ENCODE measurements around the gene SLC11A2. TPM values are rescaled to one million over a fixed set of nuclear protein-coding genes. Genes with fewer than 3 reads are reported as not detected.

Gene SLC11A2
- total RNA-seq, 3 donors from 2014 or later (not counting 1 experiment from before 2014, with no cell fraction given), result 34.3 to 54.3 (median 42.7) TPM

DNA sequence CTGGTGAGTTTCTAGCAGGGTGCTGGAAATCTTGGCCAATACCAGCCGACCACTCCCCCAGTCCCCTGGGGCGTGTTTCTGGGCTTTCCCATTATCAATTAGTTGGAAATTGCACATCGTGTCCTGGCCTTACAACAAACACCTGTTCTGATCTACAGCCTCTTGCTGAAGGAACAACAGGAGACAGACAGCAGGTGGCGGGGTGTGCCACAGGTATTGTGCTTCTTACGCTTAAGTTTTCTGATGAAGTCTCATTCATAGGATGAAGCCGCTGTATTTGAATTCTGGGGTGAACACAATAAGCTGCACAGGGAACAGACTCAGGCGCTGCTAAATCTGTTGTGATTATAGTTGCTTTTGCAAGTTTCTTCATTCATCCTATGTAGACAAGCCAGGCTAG lies 73.1 kb downstream of the SLC11A2 start:
- no peak overlapping the region for H3K4me3 Mint-ChIP-seq
- H3K27ac ChIP-seq (ENCODE audit: low read length), result no peak overlapping the region
- no peak for ATAC-seq
- peak in 1 of 2 donors; percentile 10 for DNase-seq
- no peaks in the 10 kb centered on the region for H3K27me3 Mint-ChIP-seq (ENCODE audit: low read depth in 2 of 2)
- no peaks in the 10 kb centered on the region for H3K9me3 ChIP-seq (ENCODE audit: control insufficient read depth, insufficient read depth, low read length)
- no peaks in the 10 kb centered on the region for H3K4me1 ChIP-seq (ENCODE audit: control insufficient read depth, insufficient read depth, low read length)
- H3K9me3 Mint-ChIP-seq, result no peaks in the 10 kb centered on the region
- no peaks in the 10 kb centered on the region for H3K36me3 Mint-ChIP-seq
- no peak overlapping the region for H3K27ac Mint-ChIP-seq
- H3K36me3 ChIP-seq (ENCODE audit: control insufficient read depth, insufficient read depth, low read length), result no peaks in the 10 kb centered on the region
- 91% methylated on average over 7 of the region's 7 CpGs for WGBS (ENCODE audit: insufficient coverage)
- H3K4me3 ChIP-seq (ENCODE audit: low read length), result no peak overlapping the region
- H3K4me1 Mint-ChIP-seq, result no peaks in the 10 kb centered on the region
- H3K27me3 ChIP-seq (ENCODE audit: control insufficient read depth, insufficient read depth, low read length), result no peaks in the 10 kb centered on the region
- intact Hi-C loops (cut with micrococcal nuclease), result no loop called here
- TF ChIP-seq, protein P1, sequence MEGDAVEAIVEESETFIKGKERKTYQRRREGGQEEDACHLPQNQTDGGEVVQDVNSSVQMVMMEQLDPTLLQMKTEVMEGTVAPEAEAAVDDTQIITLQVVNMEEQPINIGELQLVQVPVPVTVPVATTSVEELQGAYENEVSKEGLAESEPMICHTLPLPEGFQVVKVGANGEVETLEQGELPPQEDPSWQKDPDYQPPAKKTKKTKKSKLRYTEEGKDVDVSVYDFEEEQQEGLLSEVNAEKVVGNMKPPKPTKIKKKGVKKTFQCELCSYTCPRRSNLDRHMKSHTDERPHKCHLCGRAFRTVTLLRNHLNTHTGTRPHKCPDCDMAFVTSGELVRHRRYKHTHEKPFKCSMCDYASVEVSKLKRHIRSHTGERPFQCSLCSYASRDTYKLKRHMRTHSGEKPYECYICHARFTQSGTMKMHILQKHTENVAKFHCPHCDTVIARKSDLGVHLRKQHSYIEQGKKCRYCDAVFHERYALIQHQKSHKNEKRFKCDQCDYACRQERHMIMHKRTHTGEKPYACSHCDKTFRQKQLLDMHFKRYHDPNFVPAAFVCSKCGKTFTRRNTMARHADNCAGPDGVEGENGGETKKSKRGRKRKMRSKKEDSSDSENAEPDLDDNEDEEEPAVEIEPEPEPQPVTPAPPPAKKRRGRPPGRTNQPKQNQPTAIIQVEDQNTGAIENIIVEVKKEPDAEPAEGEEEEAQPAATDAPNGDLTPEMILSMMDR (IDR thresholded peaks at IDR 0.05), result no peak

DNA sequence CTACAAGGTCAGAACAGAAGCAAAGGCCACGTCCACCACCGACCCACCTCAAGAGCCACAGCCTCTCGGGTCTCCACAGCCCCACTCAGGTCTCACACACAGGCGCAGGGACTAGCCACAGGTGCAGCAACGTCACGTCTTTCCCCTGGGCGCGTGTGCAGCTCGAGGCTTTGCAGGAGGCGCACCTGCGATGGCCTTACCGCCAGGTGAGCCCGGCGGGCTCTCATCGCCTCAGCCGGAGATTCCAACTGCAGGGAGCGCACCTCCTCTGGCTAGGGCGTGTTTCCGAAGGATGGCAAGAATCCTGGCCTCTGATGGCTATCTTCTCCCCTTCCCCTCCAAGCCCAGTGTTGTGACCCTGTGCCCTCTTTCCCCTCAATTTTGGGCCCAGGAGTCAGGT lies 73.7 kb downstream of the SLC11A2 start, which contains the start of gene HIGD1C:
Gene HIGD1C (plus strand): TSS at position 35 of the 400 bp plus-strand sequence. CDS start 1,455 bp downstream, outside the sequence.
- Histone ChIP-seq H3K27ac (ENCODE audit: low read length) (no peak within 1 kb of the TSS), H3K27me3 (ENCODE audit: control insufficient read depth, insufficient read depth, low read length) (no peaks in the 10 kb centered on the region), H3K36me3 (ENCODE audit: control insufficient read depth, insufficient read depth, low read length) (no peaks in the 10 kb centered on the region), H3K9me3 (ENCODE audit: control insufficient read depth, insufficient read depth, low read length) (no peaks in the 10 kb centered on the region), H3K4me3 (ENCODE audit: low read length) (no peak within 1 kb of the TSS), H3K4me1 (ENCODE audit: control insufficient read depth, insufficient read depth, low read length) (no peaks in the 10 kb centered on the region)
- Mint-ChIP-seq H3K27me3 (ENCODE audit: low read depth in 2 of 2) (no peaks in the 10 kb centered on the region), H3K4me1 (no peaks in the 10 kb centered on the region), H3K4me3 (no peak within 1 kb of the TSS), H3K36me3 (no peaks in the 10 kb centered on the region), H3K9me3 (no peaks in the 10 kb centered on the region), H3K27ac (no peak within 1 kb of the TSS)
- TF ChIP-seq, protein P1 (IDR thresholded peaks at IDR 0.05), result no peak
- intact Hi-C loops (cut with micrococcal nuclease), result no loop called here
- ATAC-seq, result no peak
- DNase-seq, result no peak
- 92% methylated on average over 19 of the region's 19 CpGs for WGBS (ENCODE audit: insufficient coverage)

DNA sequence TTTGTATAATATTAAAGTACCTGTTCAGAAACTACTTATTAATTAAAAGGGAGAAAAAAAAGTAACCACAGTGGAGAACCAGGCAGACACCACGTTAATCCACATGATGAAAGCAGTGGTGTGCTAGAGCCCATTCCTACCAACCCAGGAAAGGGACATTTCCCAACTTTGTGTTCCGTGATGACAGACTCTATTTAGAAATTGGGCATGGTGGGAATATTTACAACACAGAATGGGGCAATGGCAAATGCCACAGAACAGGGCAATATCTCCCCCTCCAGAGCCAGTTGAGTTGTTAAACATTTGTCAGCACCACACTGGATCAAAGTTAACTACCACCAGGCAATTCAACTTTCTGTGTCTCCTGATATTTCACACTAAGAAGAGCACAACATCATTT lies 75.1 kb downstream of the SLC11A2 start:
- no peaks in the 10 kb centered on the region for H3K36me3 Mint-ChIP-seq
- no peaks in the 10 kb centered on the region for H3K27me3 Mint-ChIP-seq (ENCODE audit: low read depth in 2 of 2)
- Histone ChIP-seq H3K4me1 (ENCODE audit: control insufficient read depth, insufficient read depth, low read length) (no peaks in the 10 kb centered on the region), H3K36me3 (ENCODE audit: control insufficient read depth, insufficient read depth, low read length) (no peaks in the 10 kb centered on the region), H3K4me3 (ENCODE audit: low read length) (no peak overlapping the region), H3K27me3 (ENCODE audit: control insufficient read depth, insufficient read depth, low read length) (no peaks in the 10 kb centered on the region), H3K27ac (ENCODE audit: low read length) (no peak overlapping the region), H3K9me3 (ENCODE audit: control insufficient read depth, insufficient read depth, low read length) (no peaks in the 10 kb centered on the region)
- 83% methylated on average over 1 of the region's 2 CpGs for WGBS (ENCODE audit: insufficient coverage)
- intact Hi-C loops (cut with micrococcal nuclease), result no loop called here
- H3K27ac Mint-ChIP-seq, result no peak overlapping the region
- no peak overlapping the region for H3K4me3 Mint-ChIP-seq
- H3K9me3 Mint-ChIP-seq, result no peaks in the 10 kb centered on the region
- DNase-seq (no peak), ATAC-seq (no peak)
- H3K4me1 Mint-ChIP-seq, result no peaks in the 10 kb centered on the region
- TF ChIP-seq, protein P1 (IDR thresholded peaks at IDR 0.05), result no peak

DNA sequence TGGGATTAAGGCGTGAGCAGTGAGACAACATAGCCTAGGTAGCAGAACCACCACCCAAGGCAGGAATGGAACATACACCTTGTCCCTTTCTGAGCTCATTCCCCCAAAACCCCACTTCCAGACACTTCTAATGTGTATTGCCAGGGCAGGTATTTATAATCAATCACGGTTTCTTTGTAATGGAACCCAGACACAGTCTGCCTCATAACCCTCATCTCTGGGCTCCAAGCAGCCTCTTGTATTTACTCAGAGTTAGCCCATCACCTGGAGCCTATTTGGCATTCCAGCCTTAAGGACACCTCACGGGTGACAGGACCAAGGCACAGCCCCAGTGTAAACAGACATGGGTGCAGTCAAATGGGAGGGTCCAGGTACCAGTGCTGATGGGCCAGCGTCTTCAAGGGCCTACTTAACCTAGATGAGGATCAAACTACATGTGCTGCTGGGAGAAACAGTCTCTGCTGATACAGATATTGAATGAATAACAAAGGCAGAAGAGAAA lies 76.3 kb downstream of the SLC11A2 start:
- TF ChIP-seq, protein P1 (IDR thresholded peaks at IDR 0.05), result no peak
- Histone ChIP-seq H3K36me3 (ENCODE audit: control insufficient read depth, insufficient read depth, low read length) (no peaks in the 10 kb centered on the region), H3K27me3 (ENCODE audit: control insufficient read depth, insufficient read depth, low read length) (no peaks in the 10 kb centered on the region), H3K27ac (ENCODE audit: low read length) (no peak overlapping the region), H3K4me3 (ENCODE audit: low read length) (no peak overlapping the region), H3K4me1 (ENCODE audit: control insufficient read depth, insufficient read depth, low read length) (no peaks in the 10 kb centered on the region), H3K9me3 (ENCODE audit: control insufficient read depth, insufficient read depth, low read length) (no peaks in the 10 kb centered on the region)
- Mint-ChIP-seq H3K4me3 (no peak overlapping the region), H3K4me1 (no peaks in the 10 kb centered on the region), H3K27me3 (ENCODE audit: low read depth in 2 of 2) (no peaks in the 10 kb centered on the region), H3K27ac (no peak overlapping the region), H3K9me3 (no peaks in the 10 kb centered on the region), H3K36me3 (no peaks in the 10 kb centered on the region)
- DNase-seq (no peak), ATAC-seq (no peak)
- intact Hi-C loops (cut with micrococcal nuclease), result no loop called here
- 98% methylated on average over 4 of the region's 4 CpGs for WGBS (ENCODE audit: insufficient coverage)
